ENCODE measurements around the gene SAMSN1. TPM values are rescaled to one million over a fixed set of nuclear protein-coding genes. Genes with fewer than 3 reads are reported as not detected.

The SAMSN1 gene
- total RNA-seq, 1 experiment from 2014 or later = 0.08 TPM

DNA sequence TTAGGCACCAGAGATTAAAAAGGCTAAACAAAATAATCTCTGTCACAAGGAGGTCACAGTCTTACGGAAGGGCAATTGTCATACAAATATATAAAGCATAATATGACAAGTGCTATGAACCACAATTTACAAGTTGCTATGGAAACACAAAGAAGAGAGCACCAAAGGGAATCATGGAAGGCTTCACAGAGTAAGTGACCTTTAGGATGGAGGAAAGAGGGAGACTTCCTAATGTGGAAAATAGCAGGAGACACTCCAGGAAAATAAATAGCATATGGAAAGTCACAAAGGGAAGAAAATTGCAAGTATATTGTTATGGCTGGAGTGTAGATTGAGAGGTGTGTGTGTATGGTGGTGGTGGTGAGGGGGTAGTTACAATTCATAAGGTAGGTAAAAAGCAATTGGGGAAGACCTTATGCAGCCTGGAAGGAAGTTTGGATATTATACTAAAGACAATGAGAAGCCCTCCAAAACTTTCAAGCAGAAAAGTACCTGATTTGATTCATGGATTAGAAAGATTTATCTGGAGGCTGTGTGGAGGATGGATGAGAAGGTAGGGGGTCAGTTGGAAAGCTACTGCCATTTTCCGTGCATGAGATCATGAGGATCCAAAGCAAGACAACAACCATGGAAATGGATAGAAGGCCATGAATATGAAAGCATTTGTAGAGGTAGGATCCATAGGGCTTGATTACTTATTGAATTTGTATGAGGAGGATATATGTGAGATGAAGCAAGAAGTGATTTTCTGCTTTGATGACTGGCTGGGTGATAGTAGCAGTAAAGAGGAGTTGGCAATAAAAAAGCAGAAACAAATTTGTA, 61.7 kb downstream of the SAMSN1 start:
- DNase-seq (ENCODE audit: low spot score) = no peak

DNA sequence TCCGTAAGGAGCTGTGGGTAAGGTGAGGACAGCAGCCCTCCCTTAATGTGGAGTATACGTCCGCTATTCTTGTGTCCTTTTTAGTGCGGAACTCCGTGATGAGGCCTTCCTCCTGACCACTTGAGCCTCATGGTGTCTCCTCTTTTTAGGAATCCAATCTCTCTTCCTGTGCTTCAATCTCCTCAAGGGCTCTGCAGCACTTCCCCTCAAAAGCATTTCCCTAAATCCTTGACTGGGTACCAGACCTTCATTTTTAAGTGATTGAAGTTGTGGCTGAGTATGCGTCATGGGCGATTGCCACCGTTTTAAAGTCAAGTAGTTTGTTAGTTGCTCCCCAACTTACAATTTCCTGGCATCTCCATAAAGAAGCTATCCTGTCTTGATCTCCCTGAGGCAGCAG, 62.8 kb downstream of the SAMSN1 start:
- no peak for DNase-seq (ENCODE audit: low spot score)

GRCh38 chr21:14482165-14482564, 64.0 kb downstream of the SAMSN1 start:
- DNase-seq (ENCODE audit: low spot score) = no peak

- no peak for DNase-seq (ENCODE audit: low spot score)
Measured at GRCh38 chr21:14480411-14481031, 65.6 kb downstream of the SAMSN1 start.

GRCh38 chr21:14479241-14479786, 66.8 kb downstream of the SAMSN1 start:
- no peak for DNase-seq (ENCODE audit: low spot score)

GRCh38 chr21:14477841-14478240, 68.3 kb downstream of the SAMSN1 start:
- no peak for DNase-seq (ENCODE audit: low spot score)

- DNase-seq (ENCODE audit: low spot score) = no peak
Measured at GRCh38 chr21:14477133-14477532, 69.0 kb downstream of the SAMSN1 start.

- no peak for DNase-seq (ENCODE audit: low spot score)
Measured at GRCh38 chr21:14474995-14475394, 71.1 kb downstream of the SAMSN1 start.

DNA sequence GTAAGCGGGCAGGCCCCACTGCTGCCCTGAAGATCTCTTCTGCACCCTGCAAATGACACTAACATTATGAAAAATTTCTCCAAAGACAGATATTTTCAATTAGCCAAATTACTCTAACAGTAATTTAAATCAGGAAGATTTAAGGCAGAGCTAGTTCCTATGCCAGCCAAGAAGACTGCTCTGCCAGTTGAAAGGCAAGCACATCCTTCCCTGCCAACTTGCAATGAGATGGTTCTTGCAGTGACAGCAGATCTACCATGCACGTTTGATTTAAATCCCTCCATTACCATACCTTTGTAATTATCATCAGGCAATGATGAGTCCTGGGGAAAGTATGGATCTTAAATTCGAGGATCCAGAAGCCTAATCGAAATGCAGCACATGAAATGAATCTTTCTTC, 76.5 kb downstream of the SAMSN1 start:
- DNase-seq (ENCODE audit: low spot score) = no peak

- DNase-seq (ENCODE audit: low spot score) = no peak
Measured at GRCh38 chr21:14466715-14467114, 79.4 kb downstream of the SAMSN1 start.

DNA sequence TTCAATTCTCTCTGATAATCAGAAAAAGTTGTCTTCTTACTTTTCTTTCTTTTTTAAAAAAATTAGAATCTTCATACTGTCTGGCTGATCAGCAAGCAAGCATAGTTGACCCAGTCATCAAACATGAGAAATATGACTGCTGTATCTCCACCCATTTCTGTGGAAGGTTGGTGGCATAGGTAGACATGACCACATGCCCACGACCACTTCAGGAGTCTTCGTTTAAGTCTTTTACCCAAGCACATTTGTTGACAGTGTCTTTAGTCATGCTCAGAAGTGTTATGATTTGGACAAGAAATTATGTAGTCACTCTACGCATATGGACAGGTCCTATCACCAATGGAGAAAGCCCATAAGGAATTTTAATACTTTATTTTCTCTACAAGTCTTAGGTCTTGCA, 88.4 kb downstream of the SAMSN1 start:
- no peak for DNase-seq (ENCODE audit: low spot score)

- DNase-seq (ENCODE audit: low spot score) = no peak
Measured at GRCh38 chr21:14456911-14457310, 89.2 kb downstream of the SAMSN1 start.

GRCh38 chr21:14454016-14455009, 91.8 kb downstream of the SAMSN1 start:
- no peak for DNase-seq (ENCODE audit: low spot score)

DNA sequence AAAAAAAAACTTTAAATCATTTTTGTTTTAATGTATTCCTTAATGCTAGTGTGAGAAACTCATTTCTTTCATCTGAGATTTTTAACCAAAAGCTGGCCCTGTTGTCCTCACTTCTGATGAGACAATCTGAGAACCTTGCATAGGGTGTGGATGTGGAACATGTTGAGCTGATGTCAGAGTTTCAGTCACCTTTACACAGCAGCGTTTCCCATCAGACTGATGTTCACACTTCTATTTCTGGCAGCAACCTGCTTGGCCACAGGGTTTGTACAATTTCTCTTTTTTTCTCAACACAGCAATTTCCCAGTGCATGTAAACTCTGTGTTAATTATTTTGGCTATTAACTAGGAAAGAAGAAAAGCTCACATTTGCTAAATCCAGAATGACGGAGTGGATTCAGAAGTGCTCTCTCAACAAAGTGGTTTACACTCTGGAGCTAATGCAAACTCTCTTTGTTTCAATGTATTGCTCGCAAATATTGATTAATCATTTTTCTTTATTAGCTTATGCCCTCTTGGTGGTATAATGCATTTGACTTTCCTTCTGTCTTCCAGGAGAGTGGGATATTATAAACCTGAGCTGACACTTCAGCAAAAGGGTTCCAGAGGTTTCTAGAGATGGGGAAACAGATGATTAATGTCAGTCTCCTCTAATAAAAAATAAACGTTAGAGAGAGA, 92.6 kb downstream of the SAMSN1 start:
- no peak for DNase-seq (ENCODE audit: low spot score)

DNA sequence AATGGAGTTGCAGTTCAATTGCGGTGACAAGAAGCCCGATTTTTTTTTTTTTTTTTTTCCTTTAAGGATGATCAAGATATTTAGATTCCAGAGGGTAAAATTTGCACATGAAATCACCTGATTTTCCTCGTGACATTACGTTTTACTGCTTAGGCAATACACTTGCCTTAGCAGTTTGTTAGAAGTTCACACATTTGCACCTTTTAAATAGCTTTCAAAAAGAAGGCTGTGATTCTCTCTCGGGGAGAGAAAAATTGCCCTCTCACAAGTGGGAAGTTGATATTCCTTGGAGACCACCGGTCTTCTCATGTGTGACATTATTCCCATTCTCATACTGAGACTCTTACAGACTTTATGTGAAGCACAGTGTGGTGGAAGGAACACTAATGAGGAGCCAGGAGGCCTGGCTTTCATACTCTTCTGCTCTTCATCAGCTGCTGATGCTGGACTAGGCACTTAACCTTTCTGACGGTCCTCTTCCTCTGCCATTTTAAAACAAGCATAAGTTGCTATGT, 93.3 kb downstream of the SAMSN1 start:
- no peak for DNase-seq (ENCODE audit: low spot score)

DNA sequence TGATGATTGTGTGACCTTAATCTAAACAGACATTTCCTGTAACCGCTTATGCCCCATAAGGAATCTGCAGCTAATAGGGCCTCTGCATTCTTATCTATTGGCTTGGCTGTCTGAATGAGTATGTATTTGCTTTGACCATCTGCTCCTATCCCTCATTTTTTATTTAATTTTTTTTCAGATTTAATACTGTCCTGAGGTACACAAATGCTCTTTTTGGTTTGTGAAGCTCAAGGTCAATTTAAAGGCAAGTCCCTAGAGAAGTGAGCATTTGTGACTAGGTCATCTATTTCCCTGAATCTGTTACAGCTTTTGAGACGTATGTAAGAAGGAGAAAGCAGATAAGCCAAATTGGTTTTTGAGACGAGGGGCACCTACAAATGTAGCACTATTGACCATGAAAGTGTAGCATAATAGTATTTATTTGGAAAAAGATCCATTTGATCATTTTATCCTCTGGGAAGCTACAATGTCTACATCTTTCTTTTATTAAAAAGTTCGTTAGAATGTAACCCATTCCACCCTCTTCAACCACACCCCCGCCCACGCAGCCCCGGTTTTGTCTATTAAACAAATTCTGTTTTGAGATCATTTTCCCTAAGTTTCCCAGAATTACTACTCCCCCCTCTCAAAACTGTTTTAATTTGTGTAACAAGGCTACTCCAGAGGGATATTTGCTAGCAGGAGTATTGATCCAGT, 93.9 kb downstream of the SAMSN1 start:
- DNase-seq (ENCODE audit: low spot score) = no peak

DNA sequence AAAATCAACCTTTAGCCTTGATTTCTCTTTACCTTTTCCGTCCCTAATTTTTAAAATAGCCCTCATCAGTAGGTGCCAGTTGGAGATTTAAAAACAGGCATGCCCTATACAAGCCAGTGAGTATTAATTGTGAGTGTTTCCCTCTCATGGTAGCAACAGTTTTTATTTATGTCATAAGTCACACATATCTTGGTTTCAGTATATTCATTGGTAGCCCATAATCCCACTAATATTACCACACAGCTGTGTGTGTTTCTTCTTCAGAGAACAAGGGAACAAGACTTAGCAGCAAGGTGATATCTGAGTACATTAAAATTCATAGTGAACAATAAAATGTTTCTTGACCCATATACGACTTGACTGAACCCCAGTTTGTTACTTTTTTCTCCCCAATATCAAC, 94.6 kb downstream of the SAMSN1 start:
- no peak for DNase-seq (ENCODE audit: low spot score)

DNA sequence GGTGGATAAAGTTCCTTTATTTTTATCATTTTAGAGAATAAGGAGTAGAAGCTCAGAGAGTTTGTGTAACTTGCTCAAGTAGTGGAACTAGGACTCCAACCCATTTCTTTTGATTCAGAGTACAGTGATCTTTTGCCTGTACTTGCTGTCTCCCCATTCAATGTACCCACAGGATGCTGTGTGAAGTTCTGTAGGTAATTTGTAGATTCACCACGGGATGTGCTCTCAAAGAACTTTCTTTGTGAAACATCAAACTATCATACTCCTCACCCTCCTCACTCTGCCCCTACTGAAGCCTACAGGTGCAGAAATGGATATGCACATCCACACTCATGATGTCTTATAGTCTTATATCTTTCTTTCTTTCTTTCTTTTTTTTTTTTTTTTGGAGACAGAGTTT, 97.3 kb downstream of the SAMSN1 start:
- no peak for DNase-seq (ENCODE audit: low spot score)

GRCh38 chr21:14438211-14438610, 107.9 kb downstream of the SAMSN1 start:
- no peak for DNase-seq (ENCODE audit: low spot score)

- no peak for DNase-seq (ENCODE audit: low spot score)
Measured at GRCh38 chr21:14435423-14435822, 110.7 kb downstream of the SAMSN1 start.

All from HT-29 (cell line).